HG03064 (cell line): Measurements from ENCODE around the gene TMEM247.

Experiments used
- ATAC-seq: cut with Tn5 transposase; IDR thresholded peaks from one replicate; pipeline ENCODE4 v1.9.1; 2021; ENCODE audit warnings: low read depth; ENCODE audit not compliant: unreplicated experiment

Gene TMEM247

GRCh38 chr2:46479265-46479664 is at the start of gene TMEM247:
TSS of gene TMEM247 (plus strand) at chr2:46479565.
- ATAC-seq: no peak

GRCh38 chr2:46430413-46430812 is 49.0 kb upstream of the TMEM247 start:
- no peak for ATAC-seq

- no peak for ATAC-seq
Observed at GRCh38 chr2:46430992-46431391, 48.4 kb upstream of the TMEM247 start.

- no peak for ATAC-seq
Observed at GRCh38 chr2:46431481-46432235, 47.7 kb upstream of the TMEM247 start.

GRCh38 chr2:46434851-46435273 is 44.5 kb upstream of the TMEM247 start:
- ATAC-seq: no peak

GRCh38 chr2:46435353-46435752 is 44.0 kb upstream of the TMEM247 start:
- no peak for ATAC-seq

- ATAC-seq: no peak
Observed at GRCh38 chr2:46435796-46436360, 43.5 kb upstream of the TMEM247 start.

- ATAC-seq: no peak
Observed at GRCh38 chr2:46436800-46437199, 42.6 kb upstream of the TMEM247 start.

GRCh38 chr2:46438102-46438501 is 41.3 kb upstream of the TMEM247 start:
- no peak for ATAC-seq

- no peak for ATAC-seq
Observed at GRCh38 chr2:46438794-46439193, 40.6 kb upstream of the TMEM247 start.

- no peak for ATAC-seq
Observed at GRCh38 chr2:46439582-46439981, 39.8 kb upstream of the TMEM247 start.

- no peak for ATAC-seq
Observed at GRCh38 chr2:46441838-46442712, 37.3 kb upstream of the TMEM247 start.

GRCh38 chr2:46444732-46445131 is 34.6 kb upstream of the TMEM247 start:
- ATAC-seq: no peak

GRCh38 chr2:46445556-46445955 is 33.8 kb upstream of the TMEM247 start:
- no peak for ATAC-seq

GRCh38 chr2:46446871-46447568 is 32.3 kb upstream of the TMEM247 start:
- ATAC-seq: no peak

GRCh38 chr2:46447649-46448048 is 31.7 kb upstream of the TMEM247 start:
- no peak for ATAC-seq

- ATAC-seq: no peak
Observed at GRCh38 chr2:46448111-46448510, 31.3 kb upstream of the TMEM247 start.

- ATAC-seq: no peak
Observed at GRCh38 chr2:46448641-46449040, 30.7 kb upstream of the TMEM247 start.

- no peak for ATAC-seq
Observed at GRCh38 chr2:46449700-46450099, 29.7 kb upstream of the TMEM247 start.

GRCh38 chr2:46451131-46451711 is 28.1 kb upstream of the TMEM247 start:
- ATAC-seq: no peak
